LNCAP (cell line): ENCODE results near the gene ADD2.

Experiments used
- TF ChIP-seq, protein P1 (sequence below): fragments of 450-650 bp; IDR thresholded peaks from 2 replicates; pipeline ENCODE4 v1.5.1; 2017; ENCODE audit warnings: mild to moderate bottlenecking

Gene ADD2

DNA sequence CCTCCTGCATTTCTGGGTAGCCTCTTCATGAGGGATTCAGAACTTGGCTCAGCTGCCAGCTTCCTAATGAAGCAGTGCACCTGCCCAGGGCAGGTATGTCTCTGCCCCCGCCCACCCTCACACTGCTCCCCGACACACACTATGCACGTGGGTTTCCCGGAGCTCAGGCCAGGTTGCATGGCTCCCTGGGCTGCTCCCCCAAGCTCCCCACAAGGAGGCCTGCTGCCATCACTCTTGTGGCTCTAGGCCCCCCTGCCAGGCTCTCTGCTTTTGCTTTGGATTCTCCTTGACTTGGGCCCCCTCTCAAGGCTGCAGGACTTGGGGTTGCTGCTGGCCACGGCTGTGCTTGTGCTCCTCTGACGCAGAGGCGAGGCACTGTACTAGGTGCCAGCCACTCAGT is 43.6 kb downstream of the ADD2 start:
- TF ChIP-seq, protein P1, sequence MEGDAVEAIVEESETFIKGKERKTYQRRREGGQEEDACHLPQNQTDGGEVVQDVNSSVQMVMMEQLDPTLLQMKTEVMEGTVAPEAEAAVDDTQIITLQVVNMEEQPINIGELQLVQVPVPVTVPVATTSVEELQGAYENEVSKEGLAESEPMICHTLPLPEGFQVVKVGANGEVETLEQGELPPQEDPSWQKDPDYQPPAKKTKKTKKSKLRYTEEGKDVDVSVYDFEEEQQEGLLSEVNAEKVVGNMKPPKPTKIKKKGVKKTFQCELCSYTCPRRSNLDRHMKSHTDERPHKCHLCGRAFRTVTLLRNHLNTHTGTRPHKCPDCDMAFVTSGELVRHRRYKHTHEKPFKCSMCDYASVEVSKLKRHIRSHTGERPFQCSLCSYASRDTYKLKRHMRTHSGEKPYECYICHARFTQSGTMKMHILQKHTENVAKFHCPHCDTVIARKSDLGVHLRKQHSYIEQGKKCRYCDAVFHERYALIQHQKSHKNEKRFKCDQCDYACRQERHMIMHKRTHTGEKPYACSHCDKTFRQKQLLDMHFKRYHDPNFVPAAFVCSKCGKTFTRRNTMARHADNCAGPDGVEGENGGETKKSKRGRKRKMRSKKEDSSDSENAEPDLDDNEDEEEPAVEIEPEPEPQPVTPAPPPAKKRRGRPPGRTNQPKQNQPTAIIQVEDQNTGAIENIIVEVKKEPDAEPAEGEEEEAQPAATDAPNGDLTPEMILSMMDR: no peak

DNA sequence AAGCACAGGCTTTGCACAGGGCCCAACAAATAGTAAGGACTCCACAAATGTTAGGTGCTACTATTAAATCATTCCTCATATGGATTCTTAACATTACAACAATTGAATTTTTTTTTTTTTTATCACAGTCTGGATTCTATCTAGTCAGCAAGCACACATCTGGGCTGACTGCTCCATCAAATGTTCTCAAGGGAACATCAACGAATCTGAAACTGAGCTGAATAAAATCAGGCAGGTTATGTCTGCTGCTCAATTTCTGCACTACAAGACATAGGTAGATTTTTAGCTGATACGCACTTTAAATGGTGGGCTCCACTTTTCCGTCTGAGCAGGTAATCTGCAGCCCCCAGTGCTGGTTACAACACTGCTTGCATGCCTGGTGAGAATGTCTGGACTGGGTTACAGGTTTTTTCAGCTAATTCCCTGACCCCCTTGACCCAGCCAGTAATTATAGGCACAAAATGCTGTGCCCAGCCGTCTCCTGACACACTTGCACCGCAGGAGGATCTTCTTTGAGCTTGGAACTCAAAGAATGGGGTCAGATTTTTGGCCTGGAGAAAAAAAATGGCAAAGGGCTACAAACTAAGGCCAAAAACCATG is 44.6 kb downstream of the ADD2 start:
- TF ChIP-seq, protein P1: no peak

DNA sequence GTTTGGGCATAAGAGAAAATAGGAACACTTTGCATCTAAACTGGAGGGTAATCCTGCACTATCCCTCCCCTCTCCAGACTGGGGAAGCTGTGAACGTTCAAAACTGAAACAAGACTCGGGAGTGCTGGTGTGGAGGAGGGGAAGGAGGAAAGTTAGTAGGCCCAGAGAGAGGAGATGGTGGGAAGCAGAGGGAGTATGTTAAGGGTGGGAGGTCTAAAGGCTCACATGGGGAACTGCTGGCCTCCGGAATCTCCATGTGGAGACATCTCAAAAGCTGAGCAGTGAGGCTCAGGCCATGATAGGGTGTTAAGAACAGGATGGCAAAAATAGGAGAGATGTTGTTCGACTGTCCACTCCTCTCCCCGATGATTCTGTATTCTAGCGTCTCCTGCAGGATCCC is 47.9 kb downstream of the ADD2 start:
- TF ChIP-seq, protein P1: no peak

DNA sequence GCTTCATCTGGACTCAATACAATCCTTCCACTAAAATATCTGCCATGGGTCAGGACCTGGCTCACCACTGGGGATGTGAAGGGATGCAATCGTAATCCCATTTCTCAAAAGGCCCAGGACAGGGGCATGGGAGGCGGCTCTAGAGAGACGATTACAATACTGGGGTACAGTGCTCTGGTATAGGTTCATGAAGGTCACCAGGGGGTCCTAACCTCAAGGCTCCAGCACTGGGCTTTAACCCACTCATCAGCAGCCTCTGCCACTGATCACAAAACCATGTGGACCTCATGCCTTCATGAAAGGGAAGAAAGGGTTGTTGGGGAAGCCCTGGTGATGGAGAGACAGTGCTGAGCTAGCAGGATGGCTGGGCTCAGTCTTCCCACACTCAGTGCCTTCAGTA is 48.8 kb downstream of the ADD2 start:
- TF ChIP-seq, protein P1: no peak

DNA sequence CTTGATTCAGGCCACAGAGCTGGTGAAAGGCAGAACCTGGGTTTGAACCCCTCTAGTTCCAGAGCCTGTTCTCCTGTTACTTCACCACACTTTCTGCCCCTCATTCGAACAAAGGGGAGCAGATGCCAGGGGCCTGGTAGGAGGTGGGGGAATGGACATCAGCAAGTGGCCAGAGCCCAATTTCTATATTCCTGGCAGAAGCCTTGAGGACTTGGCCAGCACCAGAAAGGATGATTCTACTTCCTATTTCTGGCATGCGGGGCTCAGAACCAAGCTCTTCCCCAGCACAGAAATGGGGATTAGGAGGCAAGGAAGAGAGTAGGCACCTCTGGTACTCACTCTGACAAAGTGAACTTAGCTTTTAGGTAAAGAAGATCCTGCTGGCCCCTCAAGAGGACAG is 49.3 kb downstream of the ADD2 start:
- TF ChIP-seq, protein P1: no peak

DNA sequence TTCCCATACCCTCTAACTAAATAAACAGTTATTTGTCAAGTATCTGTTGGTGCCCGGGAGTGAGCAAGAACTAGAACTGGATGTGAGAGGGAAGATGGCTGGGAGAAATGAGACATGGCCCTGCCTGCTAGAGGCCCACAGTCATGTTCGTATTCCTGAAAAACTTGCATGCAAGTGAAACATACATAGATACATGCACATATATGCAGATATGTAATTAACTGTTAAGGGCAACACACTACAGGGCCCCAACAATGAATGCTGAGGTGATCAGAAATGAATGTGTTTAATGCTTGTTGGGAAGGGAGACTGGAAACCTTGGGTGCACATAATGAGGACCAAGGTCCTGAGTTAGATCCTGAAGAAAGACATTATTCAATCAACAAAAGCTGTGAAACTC is 49.8 kb downstream of the ADD2 start:
- TF ChIP-seq, protein P1: no peak

DNA sequence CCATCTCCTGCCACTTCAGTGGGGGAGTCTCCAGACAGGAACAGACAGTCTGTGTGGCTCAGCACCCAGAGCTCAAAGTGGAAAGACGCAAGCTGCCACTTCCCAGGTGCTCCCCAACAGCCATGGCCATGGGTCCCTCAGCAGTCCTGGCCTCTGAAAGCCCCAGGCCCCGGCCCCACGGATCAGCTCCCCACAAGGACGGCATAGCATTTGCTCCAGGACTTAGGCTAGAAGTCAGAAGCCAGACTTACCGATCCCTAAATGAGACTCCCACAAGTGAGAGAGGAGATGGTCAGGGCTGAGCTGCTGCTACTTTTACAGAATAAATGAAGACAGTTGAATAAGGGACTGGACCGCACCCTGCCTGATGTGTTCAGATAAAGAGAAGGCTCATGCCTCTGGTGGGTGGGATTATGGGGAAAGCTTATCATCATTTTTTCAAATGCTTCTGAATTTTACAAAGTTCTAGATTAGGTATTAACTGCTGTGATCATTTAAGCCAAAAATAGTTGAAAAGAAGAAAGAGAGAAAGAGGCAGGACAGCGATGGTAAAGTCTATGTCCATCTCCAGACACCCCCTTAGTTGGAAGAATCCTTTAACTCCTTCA is 50.5 kb downstream of the ADD2 start:
- TF ChIP-seq, protein P1: no peak

DNA sequence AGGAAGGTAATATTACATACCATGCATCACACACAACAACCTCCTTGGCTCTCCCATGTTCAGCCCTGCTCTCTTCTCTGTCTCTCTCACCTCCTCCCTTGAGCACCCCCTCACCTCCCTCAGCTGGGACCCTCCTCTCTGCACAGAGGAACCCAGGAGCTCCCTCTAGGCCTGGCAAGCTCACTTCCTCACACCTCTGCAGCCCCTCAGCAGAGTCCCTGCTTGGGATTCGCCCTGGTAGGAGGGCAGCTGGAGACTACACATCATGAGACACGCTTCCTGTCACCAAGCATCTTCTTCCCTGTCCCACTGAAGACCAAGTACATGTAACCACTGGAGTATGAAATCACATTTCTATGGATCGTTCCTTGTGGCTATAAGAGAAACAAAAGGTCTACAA is 51.0 kb downstream of the ADD2 start:
- TF ChIP-seq, protein P1: no peak
